Measurements from ENCODE around the gene PIGL.

Gene PIGL

GRCh38 chr17:16345565-16345964 lies 128.6 kb downstream of the PIGL start:
- TF ChIP-seq EZH2phosphoT487 (IDR thresholded peaks at IDR 0.05; ENCODE audit: borderline replicate concordance): no peak
- TF ChIP-seq, protein P1, sequence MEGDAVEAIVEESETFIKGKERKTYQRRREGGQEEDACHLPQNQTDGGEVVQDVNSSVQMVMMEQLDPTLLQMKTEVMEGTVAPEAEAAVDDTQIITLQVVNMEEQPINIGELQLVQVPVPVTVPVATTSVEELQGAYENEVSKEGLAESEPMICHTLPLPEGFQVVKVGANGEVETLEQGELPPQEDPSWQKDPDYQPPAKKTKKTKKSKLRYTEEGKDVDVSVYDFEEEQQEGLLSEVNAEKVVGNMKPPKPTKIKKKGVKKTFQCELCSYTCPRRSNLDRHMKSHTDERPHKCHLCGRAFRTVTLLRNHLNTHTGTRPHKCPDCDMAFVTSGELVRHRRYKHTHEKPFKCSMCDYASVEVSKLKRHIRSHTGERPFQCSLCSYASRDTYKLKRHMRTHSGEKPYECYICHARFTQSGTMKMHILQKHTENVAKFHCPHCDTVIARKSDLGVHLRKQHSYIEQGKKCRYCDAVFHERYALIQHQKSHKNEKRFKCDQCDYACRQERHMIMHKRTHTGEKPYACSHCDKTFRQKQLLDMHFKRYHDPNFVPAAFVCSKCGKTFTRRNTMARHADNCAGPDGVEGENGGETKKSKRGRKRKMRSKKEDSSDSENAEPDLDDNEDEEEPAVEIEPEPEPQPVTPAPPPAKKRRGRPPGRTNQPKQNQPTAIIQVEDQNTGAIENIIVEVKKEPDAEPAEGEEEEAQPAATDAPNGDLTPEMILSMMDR (conservative IDR thresholded peaks at IDR 0.05; ENCODE audit: low read length): no peak
- Histone ChIP-seq H3K9ac (ENCODE audit: low read depth, low read length, poor library complexity, severe bottlenecking) (no peak overlapping the region), H3K9me3 (ENCODE audit: insufficient read depth, low read depth, low read length) (no peaks in the 10 kb centered on the region), H3K4me3 (ENCODE audit: low read length, poor library complexity, severe bottlenecking) (no peak overlapping the region), H3K9me2 (replicated peaks; ENCODE audit: low read depth, low read length) (no peaks in the 10 kb centered on the region), H3K4me1 (ENCODE audit: insufficient read depth, low read length, poor library complexity, severe bottlenecking) (peaks cover 10% of the 10 kb centered on the region), H3K36me3 (ENCODE audit: insufficient read depth, low read length) (peaks cover 43% of the 10 kb centered on the region), H3K79me2 (ENCODE audit: insufficient read depth, low read length) (peaks cover 24% of the 10 kb centered on the region), H3K27me3 (ENCODE audit: insufficient read depth, low read length, poor library complexity, severe bottlenecking) (no peaks in the 10 kb centered on the region), H3F3A (ENCODE audit: low read depth) (no peaks in the 10 kb centered on the region; the same call in 1 of the 2 replicates), H3K4me2 (ENCODE audit: low read depth, low read length, poor library complexity, severe bottlenecking) (no peak overlapping the region), H4K20me1 (ENCODE audit: insufficient read depth, low read length, poor library complexity, severe bottlenecking) (peaks cover 18% of the 10 kb centered on the region), H2AFZ (ENCODE audit: low read length) (no peak overlapping the region)

DNA sequence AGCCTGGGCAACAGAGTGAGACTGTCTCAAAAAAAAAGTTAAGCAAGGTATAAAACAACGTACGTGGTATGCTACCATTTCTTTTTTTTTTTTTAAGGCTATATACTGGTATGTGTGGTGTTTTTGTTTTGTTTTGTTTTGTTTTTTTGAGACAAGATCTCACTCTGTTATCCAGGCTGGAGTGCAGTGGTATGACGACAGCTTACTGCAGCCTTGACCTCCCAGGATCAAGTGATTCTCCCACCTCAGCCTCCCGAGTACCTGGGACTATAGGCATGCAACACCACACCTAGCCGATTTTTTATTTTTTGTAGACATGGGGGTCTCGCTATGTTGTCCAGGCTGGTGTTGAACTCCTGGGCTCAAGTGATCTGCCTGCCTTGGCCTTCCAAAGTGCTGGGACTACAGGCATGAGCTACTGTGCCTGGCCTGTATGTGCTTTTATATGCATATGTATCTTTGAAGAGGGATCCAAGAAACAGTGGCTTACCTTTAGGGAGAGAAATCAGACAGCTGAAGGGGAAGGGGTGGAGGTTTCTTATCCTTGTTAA lies 129.8 kb downstream of the PIGL start:
- no peak overlapping the region for H3K4me3 ChIP-seq (ENCODE audit: low read length, poor library complexity, severe bottlenecking)
- peaks cover 29% of the 10 kb centered on the region for H4K20me1 ChIP-seq (ENCODE audit: insufficient read depth, low read length, poor library complexity, severe bottlenecking)
- peaks cover 22% of the 10 kb centered on the region for H3K4me1 ChIP-seq (ENCODE audit: insufficient read depth, low read length, poor library complexity, severe bottlenecking)
- no peak overlapping the region for H2AFZ ChIP-seq (ENCODE audit: low read length)
- H3K4me2 ChIP-seq (ENCODE audit: low read depth, low read length, poor library complexity, severe bottlenecking): no peak overlapping the region
- TF ChIP-seq, protein P1 (conservative IDR thresholded peaks at IDR 0.05; ENCODE audit: low read length): no peak
- no peak for TF ChIP-seq EZH2phosphoT487 (IDR thresholded peaks at IDR 0.05; ENCODE audit: borderline replicate concordance)
- peaks cover 43% of the 10 kb centered on the region for H3K36me3 ChIP-seq (ENCODE audit: insufficient read depth, low read length)
- H3K27me3 ChIP-seq (ENCODE audit: insufficient read depth, low read length, poor library complexity, severe bottlenecking): no peaks in the 10 kb centered on the region
- no peaks in the 10 kb centered on the region for H3K9me3 ChIP-seq (ENCODE audit: insufficient read depth, low read depth, low read length)
- H3F3A ChIP-seq (ENCODE audit: low read depth): no peaks in the 10 kb centered on the region
- no peaks in the 10 kb centered on the region for H3K9me2 ChIP-seq (replicated peaks; ENCODE audit: low read depth, low read length)
- H3K79me2 ChIP-seq (ENCODE audit: insufficient read depth, low read length): peaks cover 36% of the 10 kb centered on the region
- no peak overlapping the region for H3K9ac ChIP-seq (ENCODE audit: low read depth, low read length, poor library complexity, severe bottlenecking)

GRCh38 chr17:16348586-16348985 lies 131.6 kb downstream of the PIGL start:
- Histone ChIP-seq H3K36me3 (ENCODE audit: insufficient read depth, low read length) (peaks cover 31% of the 10 kb centered on the region), H2AFZ (ENCODE audit: low read length) (no peak overlapping the region)

More at GRCh38 chr17:16348586-16348985, 131.6 kb downstream of the PIGL start:
- no peak overlapping the region for H3K9ac ChIP-seq (ENCODE audit: low read depth, low read length, poor library complexity, severe bottlenecking)
- no peaks in the 10 kb centered on the region for H3F3A ChIP-seq (ENCODE audit: low read depth)
- no peaks in the 10 kb centered on the region for H3K9me3 ChIP-seq (ENCODE audit: insufficient read depth, low read depth, low read length)
- TF ChIP-seq, protein P1 (conservative IDR thresholded peaks at IDR 0.05; ENCODE audit: low read length): no peak
- no peak for TF ChIP-seq EZH2phosphoT487 (IDR thresholded peaks at IDR 0.05; ENCODE audit: borderline replicate concordance)
- H3K4me3 ChIP-seq (ENCODE audit: low read length, poor library complexity, severe bottlenecking): no peak overlapping the region
- H3K4me2 ChIP-seq (ENCODE audit: low read depth, low read length, poor library complexity, severe bottlenecking): peak overlapping the region; percentile 90
- peaks cover 23% of the 10 kb centered on the region for H3K4me1 ChIP-seq (ENCODE audit: insufficient read depth, low read length, poor library complexity, severe bottlenecking)
- no peaks in the 10 kb centered on the region for H3K27me3 ChIP-seq (ENCODE audit: insufficient read depth, low read length, poor library complexity, severe bottlenecking)
- no peaks in the 10 kb centered on the region for H3K9me2 ChIP-seq (replicated peaks; ENCODE audit: low read depth, low read length)
- H3K79me2 ChIP-seq (ENCODE audit: insufficient read depth, low read length): peaks cover 49% of the 10 kb centered on the region
- H4K20me1 ChIP-seq (ENCODE audit: insufficient read depth, low read length, poor library complexity, severe bottlenecking): peaks cover 34% of the 10 kb centered on the region
